Lung microvascular endothelial cell (primary cell): ENCODE measurements around the gene ADNP. TPM values are rescaled to one million over a fixed set of nuclear protein-coding genes. Genes with fewer than 3 reads are reported as not detected.

Source experiments
- DNase-seq, 2 donors: peaks; one replicate each; pipeline versions ENCODE4 v3.0.0 to v3.0.0-alpha.2; 2010; ENCODE audit warnings: low read depth in 2 of 2
- total RNA-seq: library from RNA; depleted of rRNA; stranded (reverse); fragments of >200 nt; gene quantifications from 2 replicates; pipeline ENCODE4 v1.2.1, GENCODE V29; 2014

The ADNP gene
- total RNA-seq, 1 donor from 2014 or later = 24.8 TPM

GRCh38 chr20:50932691-50933280 is 1.5 kb upstream of the ADNP start:
- no peak for DNase-seq

- DNase-seq = no peak
Measured at GRCh38 chr20:50932016-50932485, 814 bp upstream of the ADNP start.

GRCh38 chr20:50930976-50931305 is 296 bp downstream of the ADNP start:
- DNase-seq = no peak

- DNase-seq = peak; percentile 16 to 36
Measured at GRCh38 chr20:50930139-50930975, 880 bp downstream of the ADNP start.

GRCh38 chr20:50929299-50930138 is 1.7 kb downstream of the ADNP start:
- DNase-seq = peak; percentile 96 to 97

DNA sequence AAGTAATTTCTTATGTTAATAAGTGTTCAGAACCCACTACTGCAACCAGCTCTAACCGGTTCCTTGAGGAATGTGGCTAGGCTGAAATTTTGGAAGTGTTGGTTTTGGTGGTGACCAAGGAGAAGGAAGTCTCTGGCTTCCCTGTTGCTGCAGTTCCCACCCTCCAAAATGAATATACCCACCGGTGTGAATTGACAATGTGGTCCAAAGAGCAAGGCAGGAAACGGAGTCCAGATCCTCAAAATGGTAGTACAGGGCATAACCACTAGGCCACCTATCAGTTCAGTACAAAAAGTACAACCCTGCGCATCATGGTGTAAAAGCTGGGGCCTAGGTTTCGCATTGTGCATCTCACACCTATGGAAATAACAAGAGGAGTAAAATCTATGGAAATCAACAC is 2.8 kb downstream of the ADNP start:
- no peak for DNase-seq

- DNase-seq = no peak
Measured at GRCh38 chr20:50926530-50926929, 4.7 kb downstream of the ADNP start.

DNA sequence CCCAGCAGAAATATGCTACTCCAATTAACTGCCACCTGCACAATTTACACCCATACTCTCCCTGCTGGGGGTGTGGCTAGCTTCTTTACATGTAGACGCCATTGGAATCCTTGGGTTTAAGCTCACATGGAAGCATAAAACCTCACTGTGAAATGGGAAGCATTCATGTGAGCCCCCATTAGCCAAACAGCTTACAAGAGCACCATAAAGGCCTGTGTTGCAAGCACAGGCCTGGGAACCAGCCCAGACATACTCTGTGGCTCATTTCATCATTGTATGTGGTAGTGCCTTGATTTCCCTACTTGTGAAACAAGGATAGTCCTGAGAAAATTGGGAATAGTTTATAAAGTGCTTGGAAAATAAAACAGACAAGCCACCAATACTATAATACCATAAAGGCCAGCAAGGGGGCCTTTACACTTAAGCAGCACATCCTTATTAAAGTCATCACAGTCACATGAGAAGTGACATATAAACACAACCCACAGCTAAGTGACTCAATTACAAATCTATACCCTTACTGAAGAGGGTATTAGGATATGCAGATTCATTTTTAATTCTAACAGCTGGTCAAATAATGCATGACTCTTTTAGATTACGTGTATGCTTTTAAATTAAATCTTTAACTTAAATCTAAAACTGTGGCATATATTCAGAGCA is 6.8 kb downstream of the ADNP start:
- no peak for DNase-seq

DNA sequence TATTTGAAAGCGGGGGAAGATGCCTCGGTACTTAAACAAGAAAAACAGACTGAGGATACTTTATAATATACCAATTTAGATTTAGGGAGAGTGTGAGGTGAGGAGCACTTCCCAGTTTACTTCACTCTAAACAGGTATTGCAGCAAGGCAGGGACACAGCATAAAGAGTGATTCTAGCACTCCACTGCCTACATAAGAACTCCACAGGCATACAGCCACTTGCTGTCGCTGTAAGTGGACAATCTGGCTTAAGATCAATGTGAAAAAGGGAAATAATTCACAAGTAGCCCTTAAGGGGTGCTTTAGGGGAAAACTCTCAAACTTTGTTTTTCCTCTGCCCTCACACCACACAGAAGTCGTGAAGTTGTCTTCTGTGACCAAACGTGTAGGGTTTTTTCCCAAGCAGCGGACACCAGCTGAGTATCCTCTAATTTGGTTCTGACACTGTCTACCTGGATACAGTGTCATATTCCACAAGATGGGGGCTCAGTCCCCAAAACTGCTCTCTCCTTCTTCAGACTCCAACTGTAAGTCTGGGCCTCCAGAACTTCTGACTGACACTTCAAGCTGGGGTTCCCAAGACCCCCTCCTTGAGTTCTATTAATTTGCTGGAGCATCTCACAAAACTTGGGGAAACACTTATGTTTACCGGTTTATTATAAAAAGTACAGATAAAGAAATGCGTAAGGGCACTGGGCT is 9.3 kb downstream of the ADNP start:
- DNase-seq = no peak

DNA sequence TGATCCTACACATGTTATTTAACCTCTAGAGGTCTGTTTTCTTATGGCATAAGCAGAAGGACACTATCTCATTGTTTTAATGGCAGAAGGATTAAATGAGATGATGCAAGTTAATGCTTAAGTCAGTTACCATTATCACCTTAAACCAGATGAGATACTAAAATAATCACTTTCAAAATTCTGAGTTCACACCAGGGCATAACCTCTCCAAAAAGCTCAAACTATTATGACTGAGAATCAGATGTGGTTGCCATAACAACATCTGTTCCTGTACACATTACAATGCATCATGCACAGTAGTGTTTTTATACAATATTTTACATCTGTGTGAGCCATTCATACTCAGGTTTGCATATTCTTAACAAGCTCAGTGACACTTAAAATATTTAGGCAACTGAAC is 10.2 kb downstream of the ADNP start:
- peak; percentile 50 to 51 for DNase-seq

DNA sequence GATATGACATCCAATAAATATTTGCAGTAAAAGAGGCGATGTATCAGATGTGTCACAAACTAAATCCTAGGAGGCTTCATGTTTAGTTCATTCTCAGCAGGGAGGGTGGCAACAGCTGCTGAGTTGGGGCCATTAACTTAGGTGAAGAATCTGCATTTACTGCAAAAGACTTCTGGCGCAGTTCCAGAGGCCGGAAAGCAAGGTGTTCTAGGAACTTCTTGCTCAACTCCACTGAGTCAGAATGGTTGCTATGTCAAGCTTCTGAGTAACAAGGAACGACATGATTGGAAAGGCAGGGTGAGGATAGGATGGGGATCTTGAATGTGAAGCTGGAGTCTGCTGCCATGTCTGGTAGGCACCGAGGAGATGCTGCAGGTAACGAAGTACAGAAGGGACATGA is 11.7 kb downstream of the ADNP start:
- DNase-seq = peak in 1 of 2 donors; percentile 66

- DNase-seq = no peak
Measured at GRCh38 chr20:50918403-50918802, 12.8 kb downstream of the ADNP start.

- DNase-seq = no peak
Measured at GRCh38 chr20:50916934-50917333, 14.3 kb downstream of the ADNP start.

GRCh38 chr20:50916257-50916656 is 15.0 kb downstream of the ADNP start:
- peak; percentile 23 to 51 for DNase-seq

DNA sequence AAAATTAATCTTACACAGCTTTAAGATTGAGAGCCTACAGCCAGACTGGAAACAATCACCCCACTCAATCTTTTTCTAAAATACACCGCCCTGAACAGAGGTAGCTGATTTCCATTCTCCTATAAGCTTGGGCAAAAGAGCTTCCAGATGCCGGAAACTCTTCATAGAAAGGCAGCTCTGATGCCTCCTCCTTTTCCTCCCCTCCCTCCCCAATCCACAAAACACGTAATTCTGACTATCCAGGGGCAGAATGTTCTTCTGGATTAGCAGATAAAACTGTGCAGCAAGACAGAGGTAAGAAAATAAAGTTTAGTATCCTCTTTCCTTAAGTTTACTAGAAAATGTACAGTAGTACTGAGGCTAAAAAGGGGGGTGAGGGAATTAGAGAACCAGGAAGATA is 15.8 kb downstream of the ADNP start:
- DNase-seq = peak; percentile 14 to 64

DNA sequence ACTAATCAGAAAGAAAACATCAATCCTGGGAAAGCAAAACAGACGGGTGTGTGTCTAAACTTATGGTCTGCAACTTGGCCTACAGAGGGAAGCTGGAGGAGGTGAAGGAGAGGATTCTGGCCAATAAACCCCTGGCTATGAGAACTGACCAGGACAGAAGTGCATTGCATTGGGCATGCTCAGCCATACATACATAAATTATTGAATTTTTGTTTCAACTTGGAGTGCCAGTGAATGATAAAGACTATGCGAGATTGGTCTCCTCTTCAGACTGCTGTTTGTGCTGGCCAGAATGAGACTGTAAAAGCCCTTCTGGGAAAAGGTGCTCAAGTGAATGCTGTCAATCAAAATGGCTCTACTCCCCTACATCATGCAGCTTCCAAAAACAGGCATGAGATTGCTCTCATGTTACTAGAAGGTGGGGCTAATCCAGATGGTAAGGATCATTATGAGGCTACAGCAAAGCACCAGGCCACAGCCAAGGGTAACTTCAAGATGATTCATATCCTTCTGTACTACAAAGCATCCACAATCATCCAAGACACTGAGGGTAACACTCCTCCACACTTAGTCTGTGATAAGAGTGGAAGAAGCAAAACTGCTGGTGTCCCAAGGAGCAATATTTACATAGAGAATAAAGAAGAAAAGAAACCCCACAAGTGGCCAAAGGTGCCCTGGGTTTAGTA is 17.4 kb downstream of the ADNP start:
- peak in 1 of 2 donors; percentile 83 for DNase-seq

GRCh38 chr20:50911716-50912115 is 19.5 kb downstream of the ADNP start:
- no peak for DNase-seq

- DNase-seq = no peak
Measured at GRCh38 chr20:50911030-50911429, 20.2 kb downstream of the ADNP start.

DNA sequence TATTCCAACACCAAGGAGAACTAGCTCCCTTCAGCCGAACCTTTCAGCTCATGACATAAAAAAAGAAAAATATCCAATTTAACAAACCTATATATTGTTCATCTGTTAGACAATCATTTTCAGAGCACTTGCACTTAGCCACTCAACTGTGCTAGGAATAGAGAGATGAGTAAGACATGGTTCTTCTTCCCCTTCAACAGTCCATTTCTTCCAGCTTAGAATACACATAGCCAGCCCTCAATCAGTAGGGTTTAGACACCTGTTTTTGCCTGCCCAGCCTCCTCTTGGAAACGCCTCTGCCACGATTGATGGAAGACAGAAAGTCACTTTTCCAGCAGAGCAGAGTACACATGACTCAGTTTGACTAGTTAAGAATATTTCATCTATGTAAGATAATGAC is 21.8 kb downstream of the ADNP start:
- no peak for DNase-seq

DNA sequence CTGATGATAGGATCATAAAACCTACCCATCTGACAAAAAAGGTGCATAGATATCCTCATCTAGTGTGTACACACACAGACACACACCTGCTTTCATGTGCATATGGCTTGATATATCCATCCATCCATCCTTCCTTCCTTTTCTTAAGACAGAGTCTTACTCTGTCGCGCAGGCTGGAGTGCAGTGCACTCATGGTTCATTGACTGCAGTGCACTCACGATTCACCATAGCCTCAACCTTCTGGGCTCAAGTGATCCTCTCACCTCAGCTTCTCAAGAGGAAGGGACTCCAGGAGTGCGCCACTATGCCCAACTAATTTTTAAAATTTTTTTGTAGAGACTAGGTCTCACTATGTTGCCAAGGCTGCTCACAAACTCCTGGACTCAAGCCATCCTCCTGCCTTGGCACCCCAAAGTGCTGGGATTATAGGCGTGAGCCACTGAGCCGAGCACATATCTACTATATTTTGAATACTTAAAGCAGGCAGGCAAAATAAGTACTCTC is 27.1 kb downstream of the ADNP start:
- DNase-seq = no peak
